Neural progenitor cell (in vitro differentiated cells): ENCODE measurements around the gene FMNL2. TPM values are rescaled to one million over a fixed set of nuclear protein-coding genes. Genes with fewer than 3 reads are reported as not detected.

Source experiments
- DNase-seq: peaks from one replicate; pipeline ENCODE4 v3.0.0-alpha.2; 2016; ENCODE audit warnings: low spot score
- H2AFZ ChIP-seq: fragments of 200-600 bp; sonication (generic); replicated peaks from 2 replicates; pipeline ENCODE4 v1.6.1; 2016; ENCODE audit warnings: antibody characterized with exemption
- H3F3A ChIP-seq: fragments of 200-600 bp; sonication (generic); 2 replicates; pipeline ENCODE4 v1.6.1; 2016; ENCODE audit warnings: antibody characterized with exemption, low read depth
- H3K27ac ChIP-seq: fragments of 200-600 bp; sonication (generic); 2 replicates; pipeline ENCODE4 v1.5.1; 2016; ENCODE audit warnings: mild to moderate bottlenecking
- H3K27me3 ChIP-seq: fragments of 200-600 bp; sonication (generic); 2 replicates; pipeline ENCODE4 v1.6.1; 2016; ENCODE audit warnings: mild to moderate bottlenecking, moderate library complexity
- H3K36me3 ChIP-seq: fragments of 200-600 bp; sonication (generic); 2 replicates; pipeline ENCODE4 v1.5.1; 2016
- H3K4me1 ChIP-seq: fragments of 200-600 bp; sonication (generic); 2 replicates; pipeline ENCODE4 v1.6.1; 2016; ENCODE audit warnings: mixed run types
- H3K4me2 ChIP-seq: fragments of 200-600 bp; sonication (generic); 2 replicates; pipeline ENCODE4 v1.6.1; 2016
- H3K4me3 ChIP-seq: fragments of 200-600 bp; sonication (generic); 2 replicates; pipeline ENCODE4 v1.5.1; 2016
- H3K79me2 ChIP-seq: fragments of 200-600 bp; sonication (generic); 2 replicates; pipeline ENCODE4 v1.6.1; 2016; ENCODE audit warnings: low read depth
- H3K9ac ChIP-seq: fragments of 200-600 bp; sonication (generic); 2 replicates; pipeline ENCODE4 v1.6.1; 2016
- H3K9me3 ChIP-seq: fragments of 200-600 bp; sonication (generic); 2 replicates; pipeline ENCODE4 v1.5.1; 2016; ENCODE audit warnings: low read depth
- H4K20me1 ChIP-seq: fragments of 200-600 bp; sonication (generic); 2 replicates; pipeline ENCODE4 v1.6.1; 2016; ENCODE audit warnings: low read depth
- H3K27ac Mint-ChIP-seq: 3 replicates; pipeline ENCODE4 v1.8.0; 2021; ENCODE audit warnings: mixed read lengths
- H3K27me3 Mint-ChIP-seq: 2 replicates; pipeline ENCODE4 v1.8.0; 2022; ENCODE audit warnings: low read depth, mild to moderate bottlenecking, inconsistent platforms, moderate library complexity, mixed read lengths; ENCODE audit not compliant: insufficient read depth
- H3K36me3 Mint-ChIP-seq: 3 replicates; pipeline ENCODE4 v1.8.0; 2021; ENCODE audit warnings: mixed read lengths
- H3K4me1 Mint-ChIP-seq: 3 replicates; pipeline ENCODE4 v1.8.0; 2021; ENCODE audit warnings: mixed read lengths
- H3K4me3 Mint-ChIP-seq: 3 replicates; pipeline ENCODE4 v1.8.0; 2021; ENCODE audit warnings: mild to moderate bottlenecking, moderate library complexity, mixed read lengths
- H3K9me3 Mint-ChIP-seq: 3 replicates; pipeline ENCODE4 v1.8.0; 2020; ENCODE audit warnings: mixed read lengths
- CTCF ChIP-seq: fragments of 200-600 bp; sonication (generic); IDR thresholded peaks from 2 replicates; pipeline ENCODE4 v1.5.1; 2017; ENCODE audit warnings: antibody characterized with exemption, mild to moderate bottlenecking
- EZH2 ChIP-seq: fragments of 200-600 bp; sonication (generic); IDR thresholded peaks from 2 replicates; pipeline ENCODE4 v1.6.1; 2017; ENCODE audit warnings: antibody characterized with exemption, mild to moderate bottlenecking, moderate library complexity
- EZH2phosphoT487 ChIP-seq: fragments of 200-600 bp; sonication (generic); IDR thresholded peaks from 2 replicates; pipeline ENCODE4 v1.6.1; 2017; ENCODE audit warnings: antibody characterized with exemption
- total RNA-seq: library from RNA; depleted of rRNA; stranded (reverse); fragments of >200 nt; gene quantifications from 2 replicates; pipeline ENCODE4 v1.2.3, GENCODE V29; 2015; ENCODE audit warnings: low replicate concordance

The FMNL2 gene
- total RNA-seq, 1 donor from 2014 or later = 99.7 TPM

GRCh38 chr2:152432206-152432653 lies 97.3 kb downstream of the FMNL2 start:
- H3K4me3 Mint-ChIP-seq = no peak overlapping the region
- no peak overlapping the region for H3K4me3 ChIP-seq
- H3K9me3 Mint-ChIP-seq = no peaks in the 10 kb centered on the region
- peaks cover 36% of the 10 kb centered on the region for H3F3A ChIP-seq
- H3K27me3 ChIP-seq = no peaks in the 10 kb centered on the region
- H3K79me2 ChIP-seq = peaks cover 99% of the 10 kb centered on the region
- H3K27ac Mint-ChIP-seq = peak overlapping the region; percentile 75
- peak overlapping the region; percentile 87 for H3K27ac ChIP-seq
- no peaks in the 10 kb centered on the region for H3K9me3 ChIP-seq
- no peaks in the 10 kb centered on the region for H3K36me3 ChIP-seq
- no peak overlapping the region for H2AFZ ChIP-seq
- DNase-seq = no peak
- no peak for TF ChIP-seq CTCF
- no peak for TF ChIP-seq EZH2
- no peak for TF ChIP-seq EZH2phosphoT487
- peaks cover 74% of the 10 kb centered on the region for H3K4me1 Mint-ChIP-seq
- H4K20me1 ChIP-seq = peaks cover 4% of the 10 kb centered on the region
- no peaks in the 10 kb centered on the region for H3K36me3 Mint-ChIP-seq
- H3K4me2 ChIP-seq = peak overlapping the region; percentile 28
- H3K4me1 ChIP-seq = peaks cover 88% of the 10 kb centered on the region
- no peaks in the 10 kb centered on the region for H3K27me3 Mint-ChIP-seq
- H3K9ac ChIP-seq = no peak overlapping the region

DNA sequence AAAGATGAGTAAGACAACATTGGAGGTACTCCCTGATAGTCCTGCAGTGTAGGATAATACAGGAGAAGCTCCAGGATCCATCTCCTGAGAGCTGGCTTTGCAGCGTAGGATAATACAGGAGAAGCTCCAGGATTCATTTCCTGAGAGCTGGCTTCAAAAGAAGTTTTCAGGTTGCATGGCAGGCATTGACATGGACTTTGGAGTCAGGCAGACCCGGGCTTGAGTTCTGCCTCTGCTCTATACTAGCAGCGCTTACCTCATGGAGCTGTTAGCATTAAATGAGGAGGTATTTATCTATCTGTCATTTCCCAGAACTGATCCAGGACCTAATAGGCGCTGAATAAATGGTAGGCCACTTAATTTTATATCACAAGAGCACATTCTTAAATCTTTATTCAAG lies 97.8 kb downstream of the FMNL2 start:
- H3K9me3 ChIP-seq = no peaks in the 10 kb centered on the region
- Mint-ChIP-seq H3K9me3 (no peaks in the 10 kb centered on the region), H3K36me3 (no peaks in the 10 kb centered on the region), H3K4me3 (no peak overlapping the region), H3K27ac (peak overlapping the region; percentile 75), H3K27me3 (no peaks in the 10 kb centered on the region), H3K4me1 (peaks cover 80% of the 10 kb centered on the region)
- no peak for TF ChIP-seq EZH2phosphoT487
- no peak for TF ChIP-seq CTCF
- TF ChIP-seq EZH2 = no peak
- H4K20me1 ChIP-seq = peaks cover 7% of the 10 kb centered on the region
- H3K4me2 ChIP-seq = peak overlapping the region; percentile 28
- H3F3A ChIP-seq = peaks cover 36% of the 10 kb centered on the region
- DNase-seq = no peak
- H3K27me3 ChIP-seq = no peaks in the 10 kb centered on the region
- H3K4me3 ChIP-seq = no peak overlapping the region
- peak overlapping the region; percentile 87 for H3K27ac ChIP-seq
- H3K4me1 ChIP-seq = peaks cover 92% of the 10 kb centered on the region
- H3K36me3 ChIP-seq = no peaks in the 10 kb centered on the region
- no peak overlapping the region for H3K9ac ChIP-seq
- no peak overlapping the region for H2AFZ ChIP-seq
- H3K79me2 ChIP-seq = peaks cover 99% of the 10 kb centered on the region

DNA sequence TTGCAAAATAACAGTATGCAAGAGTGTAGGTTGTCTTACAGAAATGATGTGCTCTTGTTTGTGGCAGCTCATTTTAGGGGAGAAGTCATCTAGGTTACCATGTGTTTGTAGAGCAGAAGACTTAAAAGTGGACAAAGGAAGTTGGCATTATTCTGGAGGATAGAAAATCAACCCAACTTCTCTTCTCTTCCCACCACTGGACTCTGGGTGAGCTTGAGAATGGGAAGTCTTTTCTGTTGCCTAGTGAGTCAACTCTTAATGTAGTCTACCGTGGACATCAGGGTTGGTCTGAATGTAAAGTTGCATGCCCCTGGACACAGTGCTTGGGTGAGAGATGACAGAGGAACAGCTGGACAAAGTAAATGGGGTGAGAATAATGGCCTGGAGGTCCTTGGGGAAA lies 98.3 kb downstream of the FMNL2 start:
- TF ChIP-seq EZH2 = no peak
- no peak for TF ChIP-seq CTCF
- no peak for TF ChIP-seq EZH2phosphoT487
- peak overlapping the region; percentile 73 for H3K27ac Mint-ChIP-seq
- peaks cover 99% of the 10 kb centered on the region for H3K79me2 ChIP-seq

More for the DNA sequence above, 98.3 kb downstream of the FMNL2 start:
- no peaks in the 10 kb centered on the region for H3K36me3 Mint-ChIP-seq
- Histone ChIP-seq H3F3A (peaks cover 36% of the 10 kb centered on the region), H3K4me3 (no peak overlapping the region), H3K27me3 (no peaks in the 10 kb centered on the region), H2AFZ (no peak overlapping the region), H4K20me1 (peaks cover 8% of the 10 kb centered on the region), H3K4me1 (peaks cover 92% of the 10 kb centered on the region), H3K36me3 (no peaks in the 10 kb centered on the region), H3K9ac (no peak overlapping the region), H3K9me3 (no peaks in the 10 kb centered on the region), H3K4me2 (peak overlapping the region; percentile 65), H3K27ac (peak overlapping the region; percentile 87)
- no peaks in the 10 kb centered on the region for H3K27me3 Mint-ChIP-seq
- H3K4me1 Mint-ChIP-seq = peaks cover 85% of the 10 kb centered on the region
- H3K4me3 Mint-ChIP-seq = no peak overlapping the region
- no peak for DNase-seq
- no peaks in the 10 kb centered on the region for H3K9me3 Mint-ChIP-seq
